HEK293 (cell line): ENCODE data around the gene PAF1.

ENCODE experiments used
- CTCF ChIP-seq: fragments of 450-650 bp; formaldehyde crosslinking; IDR thresholded peaks from 2 replicates; pipeline ENCODE4 v1.5.1; 2016; ENCODE audit warnings: missing biosample characterization, missing genetic modification characterization
- ZNF670 ChIP-seq: fragments of 450-650 bp; formaldehyde crosslinking; IDR thresholded peaks from 2 replicates; pipeline ENCODE4 v1.5.1; 2016; ENCODE audit warnings: missing biosample characterization, missing genetic modification characterization, low read depth
- ZNF76 ChIP-seq: fragments of 450-650 bp; formaldehyde crosslinking; IDR thresholded peaks from 2 replicates; pipeline ENCODE4; 2016; ENCODE audit warnings: low read depth, missing biosample characterization, missing genetic modification characterization, borderline replicate concordance
- TF ChIP-seq, protein P1 (sequence below): fragments of 450-650 bp; formaldehyde crosslinking; IDR thresholded peaks from 2 replicates; pipeline ENCODE4 v1.5.1; 2017; ENCODE audit warnings: missing biosample characterization, missing genetic modification characterization

- TF ChIP-seq, protein P1, sequence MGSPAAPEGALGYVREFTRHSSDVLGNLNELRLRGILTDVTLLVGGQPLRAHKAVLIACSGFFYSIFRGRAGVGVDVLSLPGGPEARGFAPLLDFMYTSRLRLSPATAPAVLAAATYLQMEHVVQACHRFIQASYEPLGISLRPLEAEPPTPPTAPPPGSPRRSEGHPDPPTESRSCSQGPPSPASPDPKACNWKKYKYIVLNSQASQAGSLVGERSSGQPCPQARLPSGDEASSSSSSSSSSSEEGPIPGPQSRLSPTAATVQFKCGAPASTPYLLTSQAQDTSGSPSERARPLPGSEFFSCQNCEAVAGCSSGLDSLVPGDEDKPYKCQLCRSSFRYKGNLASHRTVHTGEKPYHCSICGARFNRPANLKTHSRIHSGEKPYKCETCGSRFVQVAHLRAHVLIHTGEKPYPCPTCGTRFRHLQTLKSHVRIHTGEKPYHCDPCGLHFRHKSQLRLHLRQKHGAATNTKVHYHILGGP (tag by site-specific recombination): no peak
- TF ChIP-seq ZNF670 (tag by site-specific recombination) (no peak), CTCF (tag by site-specific recombination) (no peak), ZNF76 (tag by site-specific recombination) (no peak)
These were observed 8.8 kb upstream of the PAF1 start for GRCh38 chr19:39399668-39400050.
